Measurements from ENCODE around the gene YTHDF1.

The YTHDF1 gene

DNA sequence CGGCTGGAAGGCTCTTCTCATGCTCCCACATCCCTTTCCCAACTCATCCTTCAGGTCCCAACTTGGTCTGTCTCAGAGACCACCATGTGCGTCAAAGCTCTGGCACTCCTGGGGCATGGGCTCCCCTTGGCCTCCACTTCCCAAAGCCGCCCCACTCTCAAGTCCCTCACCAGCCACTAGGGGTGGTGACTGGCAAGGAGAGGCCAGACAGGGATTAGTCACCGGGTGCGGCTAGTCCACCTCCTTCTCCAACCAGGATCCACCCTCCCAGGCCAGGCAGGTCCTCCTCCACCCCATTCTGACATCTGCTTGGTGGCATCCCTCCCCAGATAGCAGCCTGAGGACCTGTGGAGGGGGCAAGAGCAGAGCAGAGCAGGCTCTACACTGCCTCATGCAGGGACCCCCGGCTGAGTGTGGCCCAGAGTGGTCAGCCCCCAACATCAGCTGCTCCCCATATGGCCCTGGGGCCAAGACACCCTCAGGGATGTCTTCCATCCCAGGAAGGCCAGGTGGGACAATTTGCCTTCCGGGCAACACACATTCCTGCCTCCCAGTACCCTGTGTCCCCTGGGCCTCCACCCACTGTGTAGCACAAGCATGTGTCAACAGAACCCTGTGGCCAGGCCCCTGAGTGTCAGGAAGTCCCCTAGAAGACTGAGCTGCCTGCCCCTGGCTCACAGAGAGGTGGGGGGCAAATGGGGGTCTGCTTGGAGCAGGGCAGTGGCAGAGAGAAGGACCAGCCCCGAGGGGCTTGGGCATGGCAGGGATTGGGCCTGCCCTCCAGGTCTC is 29.2 kb downstream of the YTHDF1 start:
- in situ Hi-C loops (cut with MboI; ENCODE audit: low sequenced_read_pairs): no loop called here

DNA sequence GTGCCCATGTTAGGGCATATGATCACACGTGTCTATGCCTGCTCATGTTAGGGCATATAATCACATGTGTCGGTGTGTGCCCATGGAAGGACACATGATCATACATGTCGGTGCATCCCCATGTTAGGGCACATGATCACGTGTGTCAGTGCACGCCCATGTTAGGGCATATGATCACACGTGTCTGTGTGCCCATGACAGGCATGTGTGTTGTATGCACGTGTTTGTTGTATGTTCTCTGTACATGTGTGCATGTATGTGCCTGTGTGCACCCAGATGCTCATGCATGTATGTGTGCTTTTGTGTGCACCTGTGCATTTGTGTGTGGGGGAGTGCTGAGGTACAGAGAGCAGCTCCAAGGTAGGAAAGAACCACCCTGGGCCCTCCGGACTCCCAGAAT is 29.8 kb downstream of the YTHDF1 start:
- in situ Hi-C loops (cut with MboI; ENCODE audit: low sequenced_read_pairs): no loop called here

DNA sequence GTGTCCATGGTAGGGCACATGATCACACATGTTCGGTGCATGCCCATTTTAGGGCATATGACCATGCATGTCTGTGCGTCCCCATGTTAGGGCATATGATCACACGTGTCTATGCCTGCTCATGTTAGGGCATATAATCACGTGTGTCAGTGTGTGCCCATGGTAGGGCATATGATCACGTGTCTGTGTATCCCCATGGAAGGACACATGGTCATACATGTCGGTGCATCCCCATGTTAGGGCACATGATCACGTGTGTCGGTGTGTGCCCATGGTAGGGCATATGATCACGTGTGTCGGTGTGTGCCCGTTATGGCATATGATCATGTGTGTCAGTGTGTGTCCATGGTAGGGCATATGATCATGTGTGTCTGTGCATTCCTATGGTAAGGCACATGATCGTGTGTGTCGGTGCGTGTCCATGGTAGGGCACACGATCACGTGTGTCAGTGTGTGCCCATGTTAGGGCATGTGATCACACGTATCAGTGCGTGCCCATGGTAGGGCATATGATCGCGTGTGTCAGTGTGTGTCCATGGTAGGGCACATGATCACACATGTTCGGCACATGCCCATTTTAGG is 30.6 kb downstream of the YTHDF1 start:
- in situ Hi-C loops (cut with MboI; ENCODE audit: low sequenced_read_pairs): no loop called here

DNA sequence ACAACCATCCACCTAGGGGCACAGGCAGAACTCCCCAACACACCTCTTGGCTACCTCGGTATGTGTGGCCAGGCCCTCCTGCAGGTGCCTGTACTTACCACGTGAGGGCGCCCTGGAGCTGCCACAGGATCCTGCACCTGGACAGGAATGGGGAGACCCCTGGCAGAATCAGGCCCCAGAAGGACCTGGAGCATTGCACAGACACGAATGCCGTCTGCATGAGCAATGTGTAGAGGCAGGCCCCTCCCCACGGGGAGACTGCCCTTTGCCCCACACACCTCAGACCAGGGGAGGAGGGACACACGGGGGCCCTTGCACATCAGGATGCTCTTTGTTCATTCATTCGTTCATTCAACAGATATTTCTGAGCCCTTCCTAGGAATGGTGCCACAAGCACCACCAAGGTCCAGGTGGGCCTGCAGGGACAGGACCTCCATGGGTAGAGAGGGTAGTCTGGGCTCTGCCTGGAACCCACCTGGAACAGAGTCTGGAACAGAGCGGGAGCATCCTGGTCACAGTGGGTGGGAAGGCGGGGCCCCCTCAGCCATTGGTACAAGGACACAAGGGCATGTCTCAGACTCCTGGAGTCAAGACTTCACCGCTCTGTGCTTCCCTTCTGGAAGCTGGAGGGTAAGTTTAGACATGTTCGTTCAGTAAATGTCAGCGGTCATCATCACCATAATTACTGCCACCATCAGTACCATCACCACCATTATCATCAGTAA is 32.3 kb downstream of the YTHDF1 start:
- in situ Hi-C loops (cut with MboI; ENCODE audit: low sequenced_read_pairs): no loop called here

DNA sequence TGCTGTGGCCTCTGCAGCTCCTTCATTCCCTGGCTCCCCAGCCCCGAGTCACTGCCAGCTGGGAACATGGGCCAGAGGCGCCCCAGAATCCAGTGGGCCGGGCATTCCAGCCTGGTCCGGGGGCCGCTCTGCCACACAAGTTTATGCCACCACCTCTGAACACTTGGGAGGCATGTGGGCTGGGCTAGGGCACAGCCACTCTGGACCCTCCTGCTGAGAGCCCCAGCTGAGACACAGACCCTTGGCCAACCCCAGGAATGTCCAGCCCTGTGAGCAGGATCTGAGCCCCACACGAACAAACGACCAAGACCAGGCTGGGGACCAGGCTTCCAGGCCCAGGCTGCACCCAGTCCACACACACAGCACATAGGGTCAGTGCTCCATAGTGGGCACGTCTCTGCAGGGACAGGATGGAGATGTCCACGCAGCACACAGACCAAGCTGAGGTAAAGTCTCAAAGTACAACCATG is 33.0 kb downstream of the YTHDF1 start:
- in situ Hi-C loops (cut with MboI; ENCODE audit: low sequenced_read_pairs): no loop called here

DNA sequence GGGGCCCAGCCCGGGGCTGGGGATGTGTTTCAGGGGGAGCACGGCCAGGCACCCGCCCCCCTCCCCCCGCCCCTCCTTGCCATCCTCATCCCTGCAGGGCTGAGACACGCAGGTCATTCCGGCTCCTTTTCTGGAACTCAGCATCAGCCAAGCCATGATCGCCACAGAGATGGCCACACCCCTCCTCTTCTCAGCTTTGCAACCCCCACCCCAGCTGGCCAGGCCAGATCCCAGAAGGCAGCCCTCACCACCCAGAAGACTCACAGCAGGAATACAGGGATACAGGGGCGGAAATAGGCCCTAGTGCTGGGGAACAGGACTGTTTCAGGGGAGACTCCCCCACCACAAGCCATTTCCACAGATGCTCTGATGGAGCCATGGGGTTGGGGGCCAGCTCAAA is 33.5 kb downstream of the YTHDF1 start:
- in situ Hi-C loops (cut with MboI; ENCODE audit: low sequenced_read_pairs): no loop called here

DNA sequence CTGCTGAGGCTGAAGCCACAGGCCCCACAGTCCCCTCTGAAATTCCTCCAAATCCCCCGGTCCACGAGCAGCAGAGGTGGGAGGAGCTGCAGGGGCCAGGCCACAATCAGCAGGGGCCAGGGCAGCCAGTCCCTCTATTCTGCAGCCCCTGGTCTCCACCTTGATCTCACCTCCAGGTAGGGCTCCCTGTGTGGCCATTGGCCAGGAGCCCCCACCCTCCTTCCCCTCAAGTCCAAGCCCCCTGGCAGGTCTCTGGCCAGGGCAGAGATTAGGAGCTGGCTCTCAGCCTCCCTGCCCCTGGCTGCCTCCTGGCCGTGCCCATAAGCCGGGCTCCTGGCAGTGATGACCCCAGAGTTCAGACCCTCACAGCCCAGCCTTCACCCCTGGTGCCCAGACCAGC is 34.7 kb downstream of the YTHDF1 start:
- in situ Hi-C loops (cut with MboI; ENCODE audit: low sequenced_read_pairs): no loop called here

DNA sequence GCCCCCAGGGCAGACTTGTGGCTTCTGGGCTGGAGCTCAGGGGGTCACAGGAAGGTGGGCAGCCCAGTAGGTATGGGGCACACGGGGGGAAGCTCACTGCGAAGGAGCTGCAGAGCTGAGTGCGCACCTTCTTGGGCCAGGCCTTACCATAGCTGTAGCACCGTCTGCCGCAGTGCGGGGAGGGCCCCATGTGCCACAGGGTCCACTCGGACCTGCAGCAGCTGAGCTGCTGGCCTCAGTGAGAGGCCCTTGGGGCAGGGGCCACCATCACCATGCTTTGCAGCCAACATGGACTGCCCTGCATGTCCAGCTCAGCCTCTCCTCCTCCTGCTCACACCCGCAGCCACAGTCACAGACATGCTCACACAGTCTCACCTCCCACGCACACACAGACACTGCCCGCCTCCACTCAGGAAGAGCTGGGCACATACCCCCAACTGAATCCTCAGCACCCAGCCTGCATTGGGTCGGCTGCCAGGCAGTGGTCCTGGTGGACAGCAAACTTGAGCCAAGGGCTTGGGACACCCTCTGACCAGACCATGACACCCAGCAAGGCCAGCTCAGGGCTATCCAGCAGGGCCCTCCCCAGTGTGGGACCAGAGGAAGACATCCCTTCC is 35.3 kb downstream of the YTHDF1 start:
- in situ Hi-C loops (cut with MboI; ENCODE audit: low sequenced_read_pairs): no loop called here

DNA sequence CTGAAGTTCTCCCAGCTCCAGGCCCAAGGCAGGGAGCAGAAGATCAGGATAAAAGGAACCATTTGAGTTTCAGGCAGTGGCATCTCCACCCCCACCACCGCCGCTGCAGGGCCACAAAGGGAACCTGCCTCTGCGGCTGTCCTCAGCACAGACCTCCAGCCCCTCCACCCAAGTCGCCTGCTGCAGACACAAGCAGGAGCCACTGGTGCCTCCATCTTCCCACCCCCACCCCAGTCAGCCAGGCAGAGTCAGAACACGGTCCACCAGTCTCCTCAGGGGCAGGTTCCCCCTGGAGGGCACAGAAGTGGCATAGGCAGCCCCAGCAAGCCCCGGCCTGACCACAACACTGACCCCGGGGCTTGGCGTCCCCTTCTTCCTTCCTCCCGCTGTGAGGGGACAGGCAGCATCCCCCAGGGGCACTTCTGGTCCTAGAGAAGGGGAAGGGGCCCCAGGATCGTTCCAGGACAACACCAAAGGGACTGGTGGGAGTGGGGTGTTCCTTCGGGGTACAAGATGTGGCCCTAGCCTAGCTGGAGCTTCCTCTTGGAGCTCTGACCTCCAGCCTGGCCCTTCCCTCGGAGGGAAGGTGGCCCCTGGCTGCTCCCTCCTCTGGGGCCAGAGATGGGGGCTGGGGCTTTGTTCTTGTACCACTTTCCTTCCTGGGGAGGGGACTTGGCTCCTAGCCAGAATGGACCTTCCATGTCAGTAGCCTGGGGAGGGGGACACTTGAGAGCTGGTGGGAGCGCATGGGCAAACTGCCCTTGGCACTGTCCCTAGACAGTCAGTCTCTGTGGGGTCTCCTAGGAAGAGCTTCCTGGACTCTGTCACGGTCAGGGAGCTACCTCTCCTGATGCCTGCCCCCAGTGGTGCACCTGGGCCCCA is 36.0 kb downstream of the YTHDF1 start:
- in situ Hi-C loops (cut with MboI; ENCODE audit: low sequenced_read_pairs): no loop called here

DNA sequence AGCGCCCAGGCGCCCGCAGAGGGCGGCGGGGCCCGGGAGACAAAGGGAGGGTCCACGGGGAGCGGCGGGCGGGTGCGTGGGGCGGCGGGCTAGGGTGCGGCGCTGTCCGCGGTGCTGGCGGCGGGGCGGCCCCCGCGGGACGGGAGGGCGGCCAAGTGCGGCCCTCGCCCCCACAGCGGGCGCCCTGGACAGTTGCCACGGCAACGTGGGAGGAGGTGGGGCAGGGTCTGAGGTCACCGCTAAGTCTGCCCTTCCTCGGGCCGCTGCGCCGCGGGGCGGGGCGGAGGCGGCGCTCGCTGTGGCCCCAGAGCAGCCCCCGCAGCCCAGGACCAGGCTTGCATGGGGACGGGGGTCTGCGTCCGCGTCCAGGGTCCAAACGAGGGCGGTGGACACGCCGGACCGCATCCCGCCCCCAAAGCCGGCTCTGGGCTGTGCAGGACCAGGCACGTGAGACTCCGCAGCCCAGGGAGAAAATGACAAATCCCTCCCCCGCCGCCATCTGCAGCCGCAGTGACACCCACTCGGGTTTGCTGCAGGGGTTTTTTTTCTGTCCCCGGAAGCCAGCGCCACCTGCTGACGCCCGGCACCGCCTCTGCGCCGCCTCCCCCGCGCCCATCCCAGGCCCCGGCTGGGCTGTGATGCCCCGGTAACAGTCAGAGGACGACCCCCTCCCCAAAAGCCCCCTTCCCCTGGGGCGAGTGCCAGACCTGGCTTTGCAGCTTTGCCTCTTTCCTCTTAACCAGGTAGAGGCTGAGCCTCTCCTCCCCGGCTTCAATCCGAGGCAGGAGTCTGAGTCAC is 36.8 kb downstream of the YTHDF1 start:
- in situ Hi-C loops (cut with MboI; ENCODE audit: low sequenced_read_pairs): no loop called here

DNA sequence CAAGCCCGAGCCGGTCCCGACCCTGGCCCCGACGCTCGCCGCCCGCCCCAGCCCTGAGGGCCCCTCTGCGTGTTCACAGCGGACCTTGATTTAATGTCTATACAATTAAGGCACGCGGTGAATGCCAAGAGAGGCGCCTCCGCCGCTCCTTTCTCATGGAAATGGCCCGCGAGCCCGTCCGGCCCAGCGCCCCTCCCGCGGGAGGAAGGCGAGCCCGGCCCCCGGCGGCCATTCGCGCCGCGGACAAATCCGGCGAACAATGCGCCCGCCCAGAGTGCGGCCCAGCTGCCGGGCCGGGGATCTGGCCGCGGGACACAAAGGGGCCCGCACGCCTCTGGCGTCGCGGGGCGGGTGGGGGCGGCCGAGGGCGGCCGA is 37.5 kb downstream of the YTHDF1 start:
- in situ Hi-C loops (cut with MboI; ENCODE audit: low sequenced_read_pairs): no loop called here

DNA sequence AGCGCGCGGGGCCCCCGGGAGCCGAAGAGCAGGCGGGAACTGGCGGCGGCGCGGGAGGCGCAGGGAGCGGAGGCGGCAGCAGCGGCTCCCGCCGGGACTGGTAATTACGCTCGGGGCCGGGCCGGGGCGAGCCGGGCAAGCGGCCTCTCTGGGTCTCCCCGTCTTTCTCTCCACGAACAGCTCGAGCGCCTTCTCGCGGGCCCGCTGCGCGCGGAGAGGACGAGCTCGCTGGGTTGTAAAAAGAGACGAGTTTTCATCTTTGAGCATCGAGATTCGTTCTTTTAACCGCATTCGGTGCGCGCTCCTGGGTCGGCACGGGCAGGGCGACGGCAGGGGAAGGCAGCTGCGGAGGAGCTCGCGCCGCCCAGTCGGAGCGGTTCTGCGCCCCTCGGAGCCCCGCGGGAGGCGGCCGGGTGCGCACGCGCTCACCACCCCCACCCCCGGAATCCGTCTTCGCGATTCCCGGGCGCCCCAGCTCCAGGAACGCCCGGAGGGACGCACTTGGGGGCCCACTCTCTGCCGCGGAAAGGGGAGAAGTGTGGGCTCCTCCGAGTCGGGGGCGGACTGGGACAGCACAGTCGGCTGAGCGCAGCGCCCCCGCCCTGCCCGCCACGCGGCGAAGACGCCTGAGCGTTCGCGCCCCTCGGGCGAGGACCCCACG is 38.0 kb downstream of the YTHDF1 start:
- in situ Hi-C loops (cut with MboI; ENCODE audit: low sequenced_read_pairs): no loop called here

DNA sequence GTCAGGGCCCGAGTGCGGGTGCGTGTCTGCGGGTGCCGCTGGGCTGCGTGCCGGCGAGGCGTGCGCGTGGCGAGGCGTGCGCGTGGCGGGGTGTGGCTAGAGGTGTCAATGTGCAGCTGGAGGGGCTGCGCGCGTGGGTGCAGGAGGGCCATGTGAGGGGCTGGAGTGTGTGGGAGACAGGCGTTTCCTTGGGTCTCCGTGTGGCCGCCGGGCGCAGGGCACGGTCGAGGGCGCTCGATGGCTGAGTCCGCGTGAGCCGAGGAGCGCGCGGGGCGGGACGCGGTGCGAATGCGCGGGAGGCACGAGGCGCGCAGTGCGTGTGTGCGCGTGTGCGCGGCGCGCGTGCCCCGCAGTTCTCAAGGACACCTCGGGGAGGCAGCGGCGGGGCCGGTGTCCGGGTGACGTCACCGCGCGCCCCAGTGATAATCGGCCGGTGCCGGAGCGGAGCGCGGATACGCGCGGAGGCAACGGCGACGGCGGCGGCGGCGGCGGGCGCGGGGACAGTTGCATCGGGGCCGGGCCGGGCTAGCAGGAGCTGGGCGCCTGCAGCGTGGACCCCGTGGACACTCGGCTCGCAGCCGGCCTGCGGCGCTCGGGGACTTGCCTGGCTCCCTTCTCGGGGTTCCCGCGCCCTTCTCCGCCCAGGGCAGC is 38.7 kb downstream of the YTHDF1 start:
- in situ Hi-C loops (cut with MboI; ENCODE audit: low sequenced_read_pairs): no loop called here

DNA sequence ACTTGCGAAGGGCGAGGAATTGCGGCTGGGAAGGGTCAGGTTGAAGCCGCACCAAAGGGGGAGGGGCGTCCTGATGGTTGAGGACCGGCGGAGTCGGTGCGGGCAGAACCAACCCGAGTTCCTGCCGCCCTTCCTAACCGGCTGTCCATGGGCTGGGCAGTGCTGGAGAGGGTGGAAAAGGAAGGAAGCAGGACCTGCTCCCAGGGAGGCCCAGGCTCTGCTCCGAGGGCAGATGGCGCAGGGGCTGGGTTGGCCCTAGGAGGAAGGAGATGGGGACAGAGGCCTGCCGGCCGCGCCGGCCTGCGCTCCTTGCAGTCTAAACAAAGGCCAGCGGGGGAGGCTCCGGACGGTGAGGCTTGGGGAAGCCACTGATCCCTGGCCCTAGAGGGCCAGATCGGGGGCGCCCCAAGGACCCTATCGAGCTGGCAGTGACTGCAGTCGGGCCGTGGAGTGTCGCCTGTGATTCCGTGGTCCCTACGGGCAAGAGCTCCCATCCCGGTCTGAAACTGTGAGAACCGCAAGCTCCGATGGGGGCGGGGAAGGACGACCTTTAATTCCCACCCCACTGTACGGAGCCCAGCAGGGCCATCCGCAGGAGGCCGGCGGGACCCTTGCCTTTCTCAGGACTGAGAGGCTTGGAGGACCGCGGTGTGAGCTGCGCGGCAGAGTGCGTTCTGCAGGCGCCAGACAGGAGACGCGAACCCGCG is 39.4 kb downstream of the YTHDF1 start:
- in situ Hi-C loops (cut with MboI; ENCODE audit: low sequenced_read_pairs): no loop called here

DNA sequence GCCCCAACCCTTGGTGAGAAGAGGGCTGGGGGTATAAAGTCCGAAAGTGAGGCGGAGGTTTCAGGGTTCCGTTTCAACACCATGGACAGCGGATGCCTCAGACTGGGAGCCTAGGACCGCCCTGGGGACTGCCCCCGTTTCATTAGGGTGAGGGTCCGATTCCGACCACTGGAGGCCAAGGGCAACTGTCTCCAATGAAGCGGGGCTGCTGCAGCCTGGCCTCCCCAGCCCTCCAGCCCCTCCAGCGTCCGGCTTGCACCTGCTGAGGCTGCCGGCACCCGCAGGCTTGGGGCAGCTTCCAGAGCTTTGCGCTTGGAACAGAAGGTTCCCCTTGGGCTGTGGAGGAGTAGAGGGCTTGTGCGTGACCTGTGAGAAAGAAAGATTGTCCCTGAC is 39.9 kb downstream of the YTHDF1 start:
- in situ Hi-C loops (cut with MboI; ENCODE audit: low sequenced_read_pairs): no loop called here

DNA sequence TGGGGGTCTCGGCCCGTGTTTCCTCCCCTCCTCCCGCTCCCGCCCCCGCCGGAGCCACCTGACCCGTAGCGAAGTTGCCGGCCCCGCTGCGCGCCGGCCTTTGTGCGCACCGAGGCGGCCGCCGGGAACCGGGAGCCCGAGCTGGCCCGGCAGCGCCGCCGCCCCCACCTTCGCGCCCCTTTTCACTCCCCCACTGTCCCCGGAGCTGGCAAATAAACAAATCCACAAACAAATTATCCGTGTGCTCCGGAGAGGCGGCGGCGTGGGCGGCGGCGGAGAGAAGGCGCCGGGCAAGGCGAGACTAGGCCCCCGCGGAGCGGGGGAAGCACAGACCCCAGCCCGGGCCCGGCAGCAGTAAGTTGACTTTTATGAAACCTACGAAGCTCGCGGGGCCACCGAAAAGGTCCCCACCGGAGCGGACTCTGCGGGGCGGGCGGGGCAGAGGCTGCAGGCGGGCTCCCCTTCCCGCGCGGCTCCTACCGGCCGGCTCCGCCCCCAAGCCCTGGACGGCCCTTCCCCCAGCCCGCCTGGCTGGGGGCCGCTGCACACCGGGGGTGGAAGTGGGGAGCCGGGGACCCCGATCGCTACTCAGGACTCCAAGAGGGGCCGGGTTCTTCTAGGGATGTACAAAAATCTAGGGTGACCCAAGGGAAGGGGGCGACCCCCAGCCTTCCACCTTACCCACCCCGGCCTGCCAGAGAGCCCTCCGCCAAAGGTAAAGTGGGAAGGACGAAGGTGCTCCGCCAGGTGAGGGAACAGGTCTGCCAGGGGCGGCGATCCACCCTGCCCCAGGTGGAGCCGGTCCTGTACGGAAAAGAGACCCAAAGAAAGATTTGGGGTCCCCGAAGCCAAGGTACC is 40.7 kb downstream of the YTHDF1 start:
- in situ Hi-C loops (cut with MboI; ENCODE audit: low sequenced_read_pairs): no loop called here

DNA sequence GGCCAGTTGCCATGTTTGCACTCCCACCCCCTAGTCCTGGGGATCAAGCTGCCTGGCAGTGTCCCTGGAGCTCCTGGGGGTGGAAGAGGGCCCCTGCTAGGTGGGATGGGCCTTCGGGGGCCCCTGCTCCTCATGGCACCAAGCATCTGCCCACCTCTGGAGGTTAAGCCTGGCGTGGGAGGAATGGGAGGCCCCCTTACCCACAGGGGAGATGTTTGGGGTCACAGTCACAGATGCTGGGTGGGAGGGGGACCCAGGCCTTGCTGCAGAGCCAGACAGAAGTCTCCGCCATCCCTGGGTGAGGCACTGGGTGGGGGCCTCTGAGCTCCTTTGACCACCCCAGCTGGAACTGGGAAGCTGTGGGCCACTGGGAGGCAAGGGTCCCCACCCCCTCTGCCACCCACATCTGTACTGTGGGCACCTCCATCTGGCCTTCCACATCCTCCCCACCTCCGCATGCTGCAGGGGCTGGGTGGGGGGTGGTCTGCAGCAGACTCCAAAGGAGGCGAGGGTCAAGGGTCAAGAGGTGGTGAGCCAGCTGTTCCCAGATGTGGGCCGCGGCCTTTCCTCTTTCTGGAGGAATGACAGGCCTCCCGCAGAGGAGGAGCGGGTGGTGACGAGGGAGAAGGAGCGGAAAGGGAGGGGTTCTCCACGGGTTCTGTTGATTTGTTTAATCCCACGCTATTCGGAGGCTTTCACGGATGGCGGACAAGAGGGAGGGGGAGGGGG is 41.5 kb downstream of the YTHDF1 start:
- in situ Hi-C loops (cut with MboI; ENCODE audit: low sequenced_read_pairs): no loop called here
